ENCODE data around the gene CUL4B.
"Not testable (repeated sequence)": the region's sequence is repeated elsewhere in the genome, so short reads cannot be mapped to it uniquely, and the experiment has no call there.

CUL4B gene

GRCh38 chrX:120476714-120477113, 84.0 kb downstream of the CUL4B start:
- 100% methylated on average over 1 of the region's 2 CpGs; no CpG with 5 or more reads in 1 of the 2 experiments for WGBS, 2 experiments (ENCODE audit: insufficient coverage in 2 of 2)
- Histone ChIP-seq H3K36me3 (ENCODE audit: control insufficient read depth, insufficient read depth, low read length) (no peaks in the 10 kb centered on the region), H3K9me3 (ENCODE audit: control insufficient read depth, low read length) (no peaks in the 10 kb centered on the region), H3K4me1 (ENCODE audit: control insufficient read depth, insufficient read depth, low read length, poor library complexity, severe bottlenecking) (no peaks in the 10 kb centered on the region), H3K27ac (ENCODE audit: low read depth, low read length, severe bottlenecking) (no peak overlapping the region), H3K4me3 (ENCODE audit: extremely low read depth, insufficient read depth, low read length, poor library complexity, severe bottlenecking) (no peak overlapping the region)

GRCh38 chrX:120475447-120475846, 85.3 kb downstream of the CUL4B start:
- not testable (repeated sequence) for H3K36me3 ChIP-seq (ENCODE audit: control insufficient read depth, insufficient read depth, low read length); H3K9me3 ChIP-seq (ENCODE audit: control insufficient read depth, low read length); H3K4me1 ChIP-seq (ENCODE audit: control insufficient read depth, insufficient read depth, low read length, poor library complexity, severe bottlenecking); H3K27ac ChIP-seq (ENCODE audit: low read depth, low read length, severe bottlenecking); H3K4me3 ChIP-seq (ENCODE audit: extremely low read depth, insufficient read depth, low read length, poor library complexity, severe bottlenecking)
- WGBS, 2 experiments (ENCODE audit: insufficient coverage in 2 of 2), result no CpG with 5 or more reads among the region's 1 CpG
